Loucy (cell line): ENCODE results near the gene LRRC27.

Experiments
- CTCF ChIP-seq: fragments of 200-600 bp; sonication (generic); conservative IDR thresholded peaks from 2 replicates; pipeline ENCODE4 v1.5.1; 2014; ENCODE audit warnings: mild to moderate bottlenecking, antibody characterized with exemption, low read length
- EZH2phosphoT487 ChIP-seq: fragments of 200-600 bp; IDR thresholded peaks from 2 replicates; pipeline ENCODE4 v1.6.1; 2018; ENCODE audit warnings: antibody characterized with exemption, mild to moderate bottlenecking, moderate library complexity, borderline replicate concordance

- no peak for TF ChIP-seq EZH2phosphoT487
- no peak for TF ChIP-seq CTCF
Measured at GRCh38 chr10:132368881-132369635, 37.1 kb downstream of the LRRC27 start.
